Fibroblast of lung (primary cell): ENCODE data around the gene HCRTR2. TPM values are rescaled to one million over a fixed set of nuclear protein-coding genes. Genes with fewer than 3 reads are reported as not detected.
"Not testable (repeated sequence)": the region's sequence is repeated elsewhere in the genome, so short reads cannot be mapped to it uniquely, and the experiment has no call there.

Experiments used
- DNase-seq, 2 donors: peaks; one replicate each; pipeline versions ENCODE4 v3.0.0 to v3.0.0-alpha.2; 2010; ENCODE audit warnings: low read depth in 2 of 2
- H2AFZ ChIP-seq: 2 replicates; pipeline ENCODE4 v1.5.1; 2012; ENCODE audit warnings: low read length, control low read depth, inconsistent platforms
- H3K27ac ChIP-seq: 2 replicates; pipeline ENCODE4 v1.5.1; 2011; ENCODE audit warnings: low read length, control low read depth; ENCODE audit not compliant: insufficient read depth
- H3K27me3 ChIP-seq: 2 replicates; pipeline ENCODE4 v1.5.1; 2011; ENCODE audit warnings: mild to moderate bottlenecking, low read length; ENCODE audit not compliant: control insufficient read depth, insufficient read depth
- H3K36me3 ChIP-seq: 2 replicates; pipeline ENCODE4 v1.5.1; 2011; ENCODE audit warnings: low read length; ENCODE audit not compliant: control insufficient read depth, insufficient read depth
- H3K4me1 ChIP-seq: 2 replicates; pipeline ENCODE4 v1.5.1; 2011; ENCODE audit warnings: low read length; ENCODE audit not compliant: control insufficient read depth, insufficient read depth; ENCODE audit errors: extremely low read depth
- H3K4me2 ChIP-seq: 2 replicates; pipeline ENCODE4 v1.5.1; 2011; ENCODE audit warnings: low read length, control low read depth; ENCODE audit not compliant: insufficient read depth; ENCODE audit errors: extremely low read depth
- H3K4me3 ChIP-seq, 4 experiments: fragments of 200-600 bp in 1 of 4; sonication (generic) in 1 of 4; replicated peaks in 1 of 4; 2 replicates each; pipeline ENCODE4 v1.5.1; 2011 to 2016; ENCODE audit warnings: low read length in 4 of 4, low read depth in 3 of 4, mild to moderate bottlenecking in 3 of 4, control low read depth in 2 of 4, inconsistent platforms in 1 of 4, mixed read lengths in 1 of 4; ENCODE audit not compliant: insufficient read depth in 1 of 4; ENCODE audit errors: control extremely low read depth in 1 of 4
- H3K79me2 ChIP-seq: 2 replicates; pipeline ENCODE4 v1.5.1; 2012; ENCODE audit warnings: mild to moderate bottlenecking, low read length, inconsistent platforms; ENCODE audit not compliant: control insufficient read depth, insufficient read depth
- H3K9ac ChIP-seq: 2 replicates; pipeline ENCODE4 v1.5.1; 2011; ENCODE audit warnings: mild to moderate bottlenecking, low read length, control low read depth; ENCODE audit not compliant: insufficient read depth
- H3K9me3 ChIP-seq: 2 replicates; pipeline ENCODE4 v1.5.1; 2012; ENCODE audit warnings: low read depth, low read length; ENCODE audit not compliant: control insufficient read depth, insufficient read depth
- H4K20me1 ChIP-seq: 2 replicates; pipeline ENCODE4 v1.5.1; 2011; ENCODE audit warnings: low read length; ENCODE audit not compliant: control insufficient read depth, insufficient read depth; ENCODE audit errors: extremely low read depth
- EZH2 ChIP-seq: IDR thresholded peaks from 2 replicates; pipeline ENCODE4 v1.5.1; 2012; ENCODE audit warnings: low read length, control low read depth, mild to moderate bottlenecking; ENCODE audit errors: missing control alignments
- polyA plus RNA-seq, 2 donors: library from polyadenylated mRNA; depleted of rRNA in 1 of 2; stranded (reverse) in 1 of 2; unstranded in 1 of 2; fragments of >200 nt; gene quantifications; 2 replicates each; pipeline ENCODE4 v1.2.1, GENCODE V29; 2011 to 2012; ENCODE audit warnings: missing spikeins in 1 of 2
- total RNA-seq: library from RNA; depleted of rRNA; stranded (reverse); fragments of >200 nt; gene quantifications from 2 replicates; pipeline ENCODE4 v1.2.1, GENCODE V29; 2014
- TF ChIP-seq, protein P1 (sequence below), 2 donors: IDR thresholded peaks in 1 of 2; conservative IDR thresholded peaks in 1 of 2; 1 replicate in 1 of 2; 2 replicates in 1 of 2; pipeline ENCODE4 v1.5.1; 2011 to 2012; ENCODE audit warnings: low read length in 2 of 2, control low read depth in 1 of 2, inconsistent platforms in 1 of 2, low read depth in 1 of 2, mild to moderate bottlenecking in 1 of 2

Gene HCRTR2
- total and polyA plus RNA-seq, 2 donors (not counting 1 experiment from before 2014, with no cell fraction given), result not detected

DNA sequence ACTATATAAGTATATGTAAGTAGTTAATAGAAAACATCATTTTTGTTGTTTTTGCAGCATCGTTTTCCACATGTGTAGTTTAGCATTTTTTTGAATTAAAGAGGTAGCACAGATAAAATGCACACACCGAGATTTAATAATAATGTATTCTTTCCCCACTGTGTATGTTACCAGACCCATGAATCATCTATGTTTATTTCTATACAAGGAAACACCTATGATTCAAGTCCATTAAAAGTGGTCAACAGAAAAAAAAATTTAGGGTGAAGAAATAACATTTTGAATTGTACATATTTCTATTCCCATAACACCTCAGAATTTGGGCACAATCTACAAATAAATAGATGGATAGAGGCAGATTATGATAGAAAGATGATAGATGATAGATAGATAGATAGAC lies 31.7 kb upstream of the HCRTR2 start:
- H3K9me3 ChIP-seq, result no peaks in the 10 kb centered on the region
- TF ChIP-seq, protein P1, sequence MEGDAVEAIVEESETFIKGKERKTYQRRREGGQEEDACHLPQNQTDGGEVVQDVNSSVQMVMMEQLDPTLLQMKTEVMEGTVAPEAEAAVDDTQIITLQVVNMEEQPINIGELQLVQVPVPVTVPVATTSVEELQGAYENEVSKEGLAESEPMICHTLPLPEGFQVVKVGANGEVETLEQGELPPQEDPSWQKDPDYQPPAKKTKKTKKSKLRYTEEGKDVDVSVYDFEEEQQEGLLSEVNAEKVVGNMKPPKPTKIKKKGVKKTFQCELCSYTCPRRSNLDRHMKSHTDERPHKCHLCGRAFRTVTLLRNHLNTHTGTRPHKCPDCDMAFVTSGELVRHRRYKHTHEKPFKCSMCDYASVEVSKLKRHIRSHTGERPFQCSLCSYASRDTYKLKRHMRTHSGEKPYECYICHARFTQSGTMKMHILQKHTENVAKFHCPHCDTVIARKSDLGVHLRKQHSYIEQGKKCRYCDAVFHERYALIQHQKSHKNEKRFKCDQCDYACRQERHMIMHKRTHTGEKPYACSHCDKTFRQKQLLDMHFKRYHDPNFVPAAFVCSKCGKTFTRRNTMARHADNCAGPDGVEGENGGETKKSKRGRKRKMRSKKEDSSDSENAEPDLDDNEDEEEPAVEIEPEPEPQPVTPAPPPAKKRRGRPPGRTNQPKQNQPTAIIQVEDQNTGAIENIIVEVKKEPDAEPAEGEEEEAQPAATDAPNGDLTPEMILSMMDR (conservative IDR thresholded peaks at IDR 0.05 in 1 of 2, IDR thresholded peaks at IDR 0.05 in 1 of 2; ENCODE audit: low read depth in 1 of 2, low read length in 2 of 2), result no peak
- TF ChIP-seq EZH2, result no peak
- H3K4me1 ChIP-seq, result no peaks in the 10 kb centered on the region
- H3K36me3 ChIP-seq, result no peaks in the 10 kb centered on the region
- no peak overlapping the region for H3K4me3 ChIP-seq
- H3K4me2 ChIP-seq, result no peak overlapping the region
- no peaks in the 10 kb centered on the region for H3K27me3 ChIP-seq
- no peaks in the 10 kb centered on the region for H4K20me1 ChIP-seq
- H2AFZ ChIP-seq, result no peak overlapping the region
- no peaks in the 10 kb centered on the region for H3K79me2 ChIP-seq
- H3K27ac ChIP-seq, result no peak overlapping the region
- no peak for DNase-seq
- H3K9ac ChIP-seq, result no peak overlapping the region

DNA sequence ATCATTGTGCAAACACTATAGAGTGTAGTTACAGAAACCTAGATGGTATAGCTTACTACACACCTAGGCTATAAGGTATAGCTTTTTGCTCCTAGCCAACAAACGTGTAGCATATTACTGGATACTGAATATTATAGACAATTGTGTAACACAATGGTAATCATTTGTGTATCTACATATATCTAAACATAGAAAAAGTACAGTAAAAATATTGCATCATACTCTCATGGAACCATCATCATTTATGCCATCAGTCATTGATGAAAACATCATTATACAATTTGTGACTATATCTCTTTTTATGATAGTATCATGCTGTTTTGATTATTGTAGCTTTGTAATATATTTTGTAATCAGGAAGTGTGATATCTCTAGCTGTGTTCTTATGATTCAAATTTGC lies 21.0 kb upstream of the HCRTR2 start:
- TF ChIP-seq, protein P1 (conservative IDR thresholded peaks at IDR 0.05 in 1 of 2, IDR thresholded peaks at IDR 0.05 in 1 of 2; ENCODE audit: low read depth in 1 of 2, low read length in 2 of 2), result no peak
- TF ChIP-seq EZH2, result no peak
- no peak for DNase-seq
- Histone ChIP-seq H3K27ac (no peak overlapping the region), H3K4me3 (no peak overlapping the region), H3K9me3 (no peaks in the 10 kb centered on the region), H4K20me1 (no peaks in the 10 kb centered on the region), H2AFZ (no peak overlapping the region), H3K4me2 (no peak overlapping the region), H3K36me3 (no peaks in the 10 kb centered on the region), H3K27me3 (no peaks in the 10 kb centered on the region), H3K9ac (no peak overlapping the region), H3K4me1 (no peaks in the 10 kb centered on the region), H3K79me2 (no peaks in the 10 kb centered on the region)

DNA sequence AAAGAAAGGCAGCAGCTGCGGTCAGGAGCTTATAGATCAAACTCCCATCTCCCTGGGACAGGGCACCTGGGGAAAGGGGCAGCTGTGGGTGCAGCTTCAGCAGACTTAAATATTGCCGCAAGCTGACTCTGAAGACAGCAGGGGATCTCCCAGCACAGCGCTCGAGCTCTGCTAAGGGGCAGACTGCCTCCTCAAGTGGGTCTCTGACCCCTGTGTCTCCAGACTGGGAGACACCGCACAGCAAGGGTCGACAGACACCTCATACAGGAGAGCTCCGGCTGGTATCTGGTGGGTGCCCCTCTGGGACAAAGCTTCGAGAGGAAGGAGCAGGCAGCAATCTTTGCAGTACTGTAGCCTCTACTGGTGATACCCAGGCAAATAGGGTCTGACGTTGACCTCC lies 15.5 kb upstream of the HCRTR2 start:
- not testable (repeated sequence) for H4K20me1 ChIP-seq, H3K79me2 ChIP-seq, DNase-seq, H3K9me3 ChIP-seq, H2AFZ ChIP-seq, H3K4me3 ChIP-seq, H3K27ac ChIP-seq, H3K36me3 ChIP-seq, H3K4me1 ChIP-seq, H3K27me3 ChIP-seq, H3K9ac ChIP-seq, H3K4me2 ChIP-seq
